Measurements from ENCODE around the gene PRKCB. TPM values are rescaled to one million over a fixed set of nuclear protein-coding genes. Genes with fewer than 3 reads are reported as not detected.

The PRKCB gene
- total and polyA plus RNA-seq, 2 of the 8 experiments (the other 6 are each of a cell fraction or from before 2014, with no cell fraction given), result 7.1 to 12.1 TPM

DNA sequence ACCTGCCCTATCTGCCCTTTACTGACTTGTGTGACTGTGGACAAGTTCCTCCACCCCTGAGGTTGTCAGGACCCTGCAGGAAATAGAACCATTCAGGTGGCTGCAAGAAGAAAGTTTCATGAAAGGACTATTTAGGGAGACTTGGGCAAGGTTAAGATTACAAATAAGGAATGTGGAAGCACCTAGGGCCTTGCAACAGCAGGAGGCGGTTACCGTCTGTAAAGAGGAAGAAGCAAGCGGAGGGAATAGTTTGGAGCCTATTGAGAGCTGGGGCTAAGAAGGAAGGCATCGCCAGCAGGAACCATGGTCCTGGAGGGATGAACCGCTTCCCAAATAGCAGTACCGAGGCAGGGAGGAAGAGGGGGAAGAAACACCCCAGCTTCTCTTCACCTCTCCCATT lies 132.4 kb downstream of the PRKCB start (continued):
- no peak for TF ChIP-seq EP300 (IDR thresholded peaks at IDR 0.05; ENCODE audit: borderline replicate concordance in 1 of 2, low read depth in 2 of 2, low read length in 2 of 2)
- TF ChIP-seq CREB1 (IDR thresholded peaks at IDR 0.05), result no peak
- no peak for TF ChIP-seq CTBP2 (IDR thresholded peaks at IDR 0.05; ENCODE audit: borderline replicate concordance, insufficient read depth, insufficient read length, low read length)
